ENCODE results near the gene POP5.
"Not testable (repeated sequence)": the region's sequence is repeated elsewhere in the genome, so short reads cannot be mapped to it uniquely, and the experiment has no call there.

Gene POP5

DNA sequence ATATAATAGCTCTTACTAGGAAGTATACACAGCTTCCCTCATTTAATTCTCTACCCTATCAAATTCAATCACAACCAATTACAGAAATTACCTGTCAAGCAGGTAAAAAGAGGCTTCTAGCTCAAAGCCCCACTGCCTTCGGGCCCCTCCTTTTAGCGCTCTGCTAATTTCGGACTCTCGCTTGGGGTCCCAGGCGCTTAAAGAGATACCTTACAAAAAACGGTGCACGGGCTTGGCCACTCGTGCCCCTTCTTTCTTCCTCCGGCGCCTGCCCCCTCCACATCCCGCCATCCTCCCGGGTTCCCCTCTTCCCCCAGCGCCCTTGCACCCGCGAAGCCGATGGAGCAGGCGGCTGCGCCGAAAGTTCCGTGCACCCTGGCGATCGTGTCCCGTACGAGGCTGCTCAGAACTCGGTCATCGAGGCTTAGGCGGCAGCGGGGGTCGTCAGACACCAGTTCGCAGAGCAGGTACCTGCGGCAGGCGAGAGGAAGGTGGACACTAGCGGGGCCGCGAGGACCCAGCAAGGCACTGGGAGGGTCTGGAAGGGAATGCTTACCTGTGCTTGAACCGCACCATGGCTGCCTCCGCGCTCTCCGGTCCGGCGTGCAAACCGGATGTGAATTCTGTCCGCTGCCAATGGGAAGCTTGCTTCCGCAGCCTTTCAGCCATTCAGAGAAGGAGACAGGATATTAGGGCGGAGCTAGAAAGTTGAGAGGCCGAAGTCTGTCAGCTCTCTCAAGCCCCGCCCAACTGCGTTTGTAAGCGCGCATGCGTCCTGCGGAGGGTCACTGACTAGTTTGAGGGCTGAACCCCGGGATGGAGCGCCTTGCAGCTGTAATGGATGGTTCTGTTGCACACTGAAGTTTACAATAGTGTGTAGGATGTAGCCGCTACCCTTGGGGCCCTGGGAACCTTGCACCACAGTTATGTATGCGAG, at the start of gene POP5:
Gene POP5, minus strand, starts transcription at position 616 of the 937 bp plus-strand sequence. Its CDS starts 40 bp downstream, at position 576.
- DNase-seq (ENCODE audit: low spot score), result peak; percentile 99

DNA sequence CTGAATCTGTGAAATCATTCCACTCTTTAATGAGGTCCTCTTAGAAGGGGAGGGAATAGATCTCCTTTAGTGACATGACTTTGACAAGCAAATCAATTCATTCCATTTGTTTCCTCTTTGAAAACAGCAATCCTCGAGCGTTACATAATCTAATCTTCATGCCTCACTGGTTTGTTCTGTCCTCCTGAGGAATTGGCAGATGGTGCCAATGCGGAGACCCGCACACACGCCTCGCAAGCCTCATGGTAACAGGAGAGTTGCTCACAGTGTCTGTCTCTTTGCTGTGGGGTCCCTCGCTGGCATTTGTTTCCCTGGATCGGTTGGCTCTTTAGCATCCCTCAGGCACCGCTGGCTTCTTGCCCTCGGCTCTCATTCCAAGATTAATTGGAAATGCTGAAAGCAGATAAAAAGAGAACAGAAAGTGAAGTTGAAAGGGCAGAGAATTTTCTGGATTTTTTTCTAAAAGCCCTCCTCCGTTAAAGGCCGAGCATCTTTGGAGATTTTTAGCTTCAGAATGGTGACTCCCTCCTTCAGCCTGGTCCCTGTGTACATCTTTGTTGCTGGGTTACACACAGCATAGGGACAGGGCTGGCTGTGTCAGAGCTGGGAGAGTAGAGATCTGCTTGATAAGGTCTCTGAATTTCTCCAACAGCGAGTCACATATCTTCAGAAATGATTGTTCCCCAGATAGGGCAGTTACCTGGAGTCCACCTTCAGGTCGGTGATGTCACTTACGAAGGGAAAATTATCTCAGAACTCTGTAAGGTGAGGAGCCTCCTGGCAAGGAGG, 49.1 kb upstream of the POP5 start:
- DNase-seq (ENCODE audit: low spot score), result peak; percentile 27

GRCh38 chr12:120628919-120629318, 47.7 kb upstream of the POP5 start:
- no peak for DNase-seq (ENCODE audit: low spot score)

GRCh38 chr12:120625557-120626419, 44.6 kb upstream of the POP5 start:
- DNase-seq (ENCODE audit: low spot score), result no peak

- no peak for DNase-seq (ENCODE audit: low spot score)
Observed at GRCh38 chr12:120620624-120621023, 39.4 kb upstream of the POP5 start.

- no peak for DNase-seq (ENCODE audit: low spot score)
Observed at GRCh38 chr12:120618954-120619615, 37.9 kb upstream of the POP5 start.

DNA sequence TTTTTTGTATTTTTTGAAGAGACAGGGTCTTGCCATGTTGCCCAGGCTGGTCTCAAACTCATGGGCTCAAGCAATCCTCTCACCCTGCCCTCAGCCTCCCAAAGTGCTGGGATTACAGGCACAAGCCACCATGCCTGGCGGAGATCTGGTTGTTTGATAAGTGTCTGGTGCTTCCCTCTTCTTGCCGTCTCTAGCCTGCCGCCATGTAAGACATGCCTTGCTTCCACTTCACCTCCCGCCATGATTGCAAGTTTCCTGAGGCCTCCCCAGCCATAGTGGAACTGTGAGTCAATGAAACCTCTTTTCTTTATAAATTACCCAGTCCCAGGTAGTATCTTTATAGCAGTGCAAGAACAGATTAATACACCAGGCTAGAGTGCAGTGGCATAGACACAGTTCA, 36.6 kb upstream of the POP5 start:
- not testable (repeated sequence) for DNase-seq (ENCODE audit: low spot score)

DNA sequence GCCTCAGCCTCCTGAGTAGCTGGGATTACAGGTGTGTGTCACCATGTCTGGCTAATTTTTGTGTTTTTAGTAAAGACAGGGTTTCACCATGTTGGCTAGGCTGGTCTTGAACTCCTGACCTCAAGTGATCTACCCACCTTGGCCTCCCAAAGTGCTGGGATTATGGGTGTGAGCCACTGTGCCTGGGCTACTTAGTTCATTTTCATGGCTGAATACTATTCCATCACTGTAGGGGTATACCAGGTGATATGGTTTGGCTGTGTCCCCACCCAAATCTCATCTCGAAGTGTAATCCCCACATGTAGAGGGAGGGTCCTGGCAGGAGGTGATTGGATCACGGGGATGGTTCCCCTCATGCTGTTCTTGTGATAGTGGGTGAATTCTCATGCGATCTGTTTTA, 36.0 kb upstream of the POP5 start:
- not testable (repeated sequence) for DNase-seq (ENCODE audit: low spot score)

- DNase-seq (ENCODE audit: low spot score), result no peak
Observed at GRCh38 chr12:120614848-120615247, 33.6 kb upstream of the POP5 start.

DNA sequence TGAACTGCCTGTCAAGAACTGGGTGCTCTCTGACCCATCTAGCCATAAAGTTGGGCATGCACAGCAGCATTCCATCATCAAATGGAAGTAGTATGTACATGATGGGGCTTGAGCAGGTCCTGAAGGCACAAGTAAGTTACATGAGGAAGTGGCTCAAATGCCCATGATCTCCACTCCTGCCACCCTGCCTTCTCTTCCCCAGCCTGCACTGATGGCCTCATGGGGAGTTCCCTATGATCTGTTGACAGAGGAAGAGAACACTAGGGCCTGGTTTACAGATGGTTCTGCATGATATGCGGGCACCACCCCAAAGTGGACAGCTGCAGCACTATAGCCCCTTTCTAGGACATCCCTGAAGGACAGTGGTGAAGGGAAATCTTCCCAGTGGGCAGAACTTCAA, 30.3 kb upstream of the POP5 start:
- DNase-seq (ENCODE audit: low spot score), result not testable (repeated sequence)

- no peak for DNase-seq (ENCODE audit: low spot score)
Observed at GRCh38 chr12:120610560-120610959, 29.4 kb upstream of the POP5 start.

DNA sequence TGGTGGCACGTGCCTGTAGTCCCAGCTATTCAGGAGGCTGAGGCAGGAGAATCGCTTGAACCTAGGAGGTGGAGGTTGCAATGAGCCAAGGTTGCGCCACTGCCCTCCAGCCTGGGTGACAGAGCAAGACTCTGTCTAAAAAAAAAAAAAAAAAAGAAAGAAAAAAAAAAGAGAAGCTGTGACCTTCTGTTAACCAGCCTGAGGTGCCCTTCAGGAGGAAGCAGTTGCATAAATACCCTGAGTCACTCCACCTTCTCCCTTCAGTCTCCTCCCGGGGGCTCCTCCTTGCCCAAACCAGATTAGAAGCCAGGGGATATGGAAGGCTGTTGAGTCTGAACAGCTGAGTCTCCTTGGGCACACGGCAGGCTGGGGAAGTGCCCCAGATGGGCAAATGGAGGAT, 21.2 kb upstream of the POP5 start:
- DNase-seq (ENCODE audit: low spot score), result not testable (repeated sequence)

DNA sequence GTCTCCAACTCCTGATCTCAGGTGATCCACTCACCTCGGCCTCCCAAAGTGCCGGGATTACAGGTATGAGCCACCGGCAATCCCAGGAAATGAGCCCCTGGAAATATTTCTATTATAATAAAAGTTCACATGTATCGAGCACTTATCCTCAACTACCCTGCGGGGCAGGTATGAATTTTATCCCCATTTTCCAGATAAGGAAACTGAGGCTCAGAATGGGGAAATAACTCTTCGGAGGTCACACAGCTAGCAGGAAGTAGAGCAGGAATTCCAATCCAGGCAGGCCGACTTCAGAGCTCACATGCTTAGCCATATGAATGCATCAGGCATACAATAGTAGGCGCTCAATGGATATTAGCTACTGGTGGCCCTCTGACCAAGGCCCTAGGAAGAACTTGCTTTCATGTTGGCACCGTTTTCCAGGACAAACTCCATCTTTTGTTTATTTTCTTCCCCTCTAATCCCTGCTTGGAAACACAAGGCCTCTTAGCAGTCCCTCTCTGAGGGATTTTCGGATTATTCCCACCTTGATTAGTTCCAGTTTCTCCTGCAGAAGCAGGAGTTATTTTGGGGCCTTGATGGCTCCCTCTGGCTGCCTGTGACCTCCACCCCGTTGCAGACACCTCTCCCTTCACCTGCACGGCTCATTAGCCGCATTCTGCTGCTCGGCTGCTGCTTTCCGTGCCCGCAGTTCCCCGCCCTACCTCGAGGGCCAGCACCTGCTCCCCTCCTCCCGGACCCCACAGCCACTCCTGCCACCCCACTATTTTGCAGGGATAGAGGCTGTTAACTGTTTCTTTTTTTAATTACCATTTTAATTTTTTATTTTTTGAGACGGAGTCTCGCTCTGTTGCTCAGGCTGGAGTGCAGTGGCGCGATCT, 18.7 kb upstream of the POP5 start:
- DNase-seq (ENCODE audit: low spot score), result no peak

GRCh38 chr12:120598674-120599463, 17.7 kb upstream of the POP5 start:
- no peak for DNase-seq (ENCODE audit: low spot score)

DNA sequence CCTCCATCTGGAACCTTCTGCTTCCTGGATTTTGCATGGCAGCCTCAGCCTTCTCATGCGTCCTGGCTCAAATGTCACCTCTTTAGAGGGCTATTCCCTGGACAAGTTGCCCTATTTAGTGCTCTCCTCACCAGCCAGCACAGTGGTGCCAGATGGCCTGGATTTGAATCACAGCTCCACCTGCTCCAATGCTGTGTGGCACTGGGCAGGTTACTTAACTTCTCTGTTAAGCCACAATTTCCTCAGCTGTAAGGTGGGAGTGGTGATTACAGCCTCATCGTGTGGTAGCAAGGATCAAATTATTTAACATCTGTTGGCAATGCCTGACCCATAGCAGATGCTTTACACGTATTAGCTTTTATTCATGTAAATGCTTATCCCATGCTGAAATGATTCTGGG, 16.7 kb upstream of the POP5 start:
- DNase-seq (ENCODE audit: low spot score), result no peak

DNA sequence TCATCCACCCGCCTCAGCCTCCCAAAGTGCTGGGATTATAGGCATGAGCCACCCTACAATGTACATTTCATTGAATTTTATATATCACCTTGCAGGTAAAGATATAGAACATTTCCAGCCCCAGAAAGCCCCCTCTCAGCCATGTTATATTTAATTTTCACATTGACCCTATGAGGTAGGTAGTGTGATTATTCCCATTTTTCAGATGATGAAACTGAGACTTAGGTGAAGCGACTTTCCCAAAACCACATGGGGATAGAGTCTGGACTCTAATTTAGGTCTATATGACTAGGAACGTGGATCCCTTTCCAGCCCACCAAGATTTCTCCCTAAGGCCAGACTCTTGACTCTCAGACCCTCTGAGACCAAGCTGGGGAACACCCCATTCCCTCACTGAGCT, 15.7 kb upstream of the POP5 start:
- DNase-seq (ENCODE audit: low spot score), result no peak

DNA sequence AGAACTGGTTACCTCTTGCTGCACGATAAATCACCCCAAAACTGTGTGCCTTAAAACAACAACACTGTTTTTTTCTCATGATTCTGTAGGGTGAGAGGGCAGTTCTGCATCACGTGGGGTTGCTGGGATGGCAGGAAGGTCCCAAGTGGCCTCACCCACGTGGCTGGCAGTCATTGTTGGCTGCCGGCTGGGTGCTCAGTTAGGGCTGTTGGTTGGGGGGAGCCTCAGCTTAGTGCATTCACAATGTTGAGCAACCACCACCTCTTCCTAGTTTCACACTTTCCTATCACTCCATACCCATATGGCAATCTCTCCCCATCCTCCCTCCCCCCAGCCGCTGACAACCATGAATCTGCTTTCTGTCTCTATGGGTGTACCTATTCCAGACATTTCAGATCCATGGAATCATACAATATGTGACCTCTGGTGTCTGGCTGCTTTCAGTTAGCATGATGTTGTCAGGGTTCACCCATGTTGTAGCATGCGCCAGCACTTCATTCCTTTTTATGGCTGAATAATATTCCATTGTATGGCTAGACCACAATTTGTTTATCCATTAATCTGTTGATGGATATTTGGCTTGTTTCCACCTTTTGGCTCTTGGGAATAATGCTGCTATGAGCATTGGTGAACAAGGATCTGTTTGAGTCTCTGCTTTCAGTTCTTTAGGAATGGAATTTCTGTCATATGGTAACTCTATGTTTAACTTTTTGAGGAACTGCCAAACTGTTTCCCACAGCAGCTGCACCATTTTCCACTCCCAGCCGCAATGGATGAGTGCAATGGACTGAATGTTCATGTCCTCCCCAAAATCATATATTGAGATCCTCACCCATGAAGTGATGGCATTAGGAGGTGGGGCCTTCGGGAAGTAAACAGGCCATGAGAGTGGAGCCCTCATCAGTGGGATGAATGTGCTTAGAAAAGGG, 11.2 kb upstream of the POP5 start:
- no peak for DNase-seq (ENCODE audit: low spot score)

DNA sequence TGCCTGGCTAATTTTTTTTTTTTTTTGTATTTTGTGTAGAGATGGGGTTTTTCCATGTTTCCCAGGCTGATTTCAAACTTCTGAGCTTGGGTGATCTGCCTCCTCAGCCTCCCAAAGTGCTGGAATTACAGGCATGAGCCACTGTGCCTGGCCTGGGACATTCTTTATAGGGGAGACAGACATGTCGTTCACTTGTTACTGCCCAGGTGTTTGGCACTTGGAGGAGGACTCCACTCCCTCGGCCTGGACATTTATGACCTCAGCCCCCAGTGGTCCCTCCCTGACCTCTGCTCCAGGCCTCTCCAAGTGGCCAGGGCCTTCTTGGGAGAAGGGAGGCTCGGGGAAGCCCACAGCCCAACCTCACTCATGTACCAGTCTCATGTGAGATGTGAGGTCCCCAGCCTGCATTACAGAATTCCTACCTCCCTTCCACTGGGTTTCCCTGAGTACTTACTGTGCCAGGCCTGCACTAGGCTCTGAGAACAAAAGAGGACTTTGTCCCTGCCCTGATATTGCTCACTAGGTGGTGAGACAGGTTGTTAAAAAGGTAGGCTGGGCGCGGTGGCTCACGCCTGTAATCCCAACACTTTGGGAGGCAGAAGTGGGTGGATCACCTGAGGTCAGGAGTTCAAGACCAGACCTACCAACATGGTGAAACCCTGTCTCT, 9.7 kb upstream of the POP5 start:
- no peak for DNase-seq (ENCODE audit: low spot score)
